Measurements from ENCODE around the gene DAPK2. TPM values are rescaled to one million over a fixed set of nuclear protein-coding genes. Genes with fewer than 3 reads are reported as not detected.

Gene DAPK2
- total and polyA plus RNA-seq, 2 of the 13 experiments (the other 11 are each of a cell fraction or from before 2014, with no cell fraction given): 0.33 to 0.63 TPM

DNA sequence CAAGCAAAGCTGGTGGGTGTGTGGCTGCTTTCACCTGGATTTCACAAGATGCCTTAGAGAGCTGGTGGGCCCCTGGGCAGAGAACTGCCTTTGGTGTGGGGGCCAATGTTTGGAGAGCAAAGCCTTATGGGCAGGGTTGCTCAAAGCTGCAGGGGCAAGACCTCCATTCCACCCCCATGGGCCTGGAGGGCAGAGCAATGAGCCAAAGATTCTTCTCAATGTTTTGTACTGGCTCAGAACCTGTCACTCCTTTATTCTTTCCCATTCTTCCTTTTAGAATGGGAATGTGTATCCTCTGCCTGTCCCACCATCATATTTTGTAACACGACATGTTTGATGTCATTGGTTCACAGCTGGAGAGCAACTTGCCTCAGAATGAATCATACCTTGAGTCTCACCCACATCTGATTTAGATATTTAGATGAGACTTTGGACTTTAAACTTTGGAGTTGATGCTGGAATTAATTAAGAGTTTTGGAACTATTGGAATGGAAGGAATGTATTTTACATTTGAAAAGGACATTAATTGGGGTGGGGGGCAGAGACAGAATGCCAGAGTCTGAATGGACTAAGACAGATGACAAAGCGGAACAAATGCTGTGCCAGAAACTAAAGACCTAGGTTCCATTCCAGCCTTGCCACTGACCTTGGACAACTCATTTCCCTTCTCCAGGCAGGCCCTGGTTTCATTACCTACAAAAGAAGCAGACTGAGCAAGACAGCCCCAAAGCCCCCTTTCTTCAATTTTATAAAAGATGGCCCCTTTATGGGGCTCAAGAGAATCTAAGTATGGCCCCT lies 72.9 kb downstream of the DAPK2 start (continued):
- TF ChIP-seq, protein P1, sequence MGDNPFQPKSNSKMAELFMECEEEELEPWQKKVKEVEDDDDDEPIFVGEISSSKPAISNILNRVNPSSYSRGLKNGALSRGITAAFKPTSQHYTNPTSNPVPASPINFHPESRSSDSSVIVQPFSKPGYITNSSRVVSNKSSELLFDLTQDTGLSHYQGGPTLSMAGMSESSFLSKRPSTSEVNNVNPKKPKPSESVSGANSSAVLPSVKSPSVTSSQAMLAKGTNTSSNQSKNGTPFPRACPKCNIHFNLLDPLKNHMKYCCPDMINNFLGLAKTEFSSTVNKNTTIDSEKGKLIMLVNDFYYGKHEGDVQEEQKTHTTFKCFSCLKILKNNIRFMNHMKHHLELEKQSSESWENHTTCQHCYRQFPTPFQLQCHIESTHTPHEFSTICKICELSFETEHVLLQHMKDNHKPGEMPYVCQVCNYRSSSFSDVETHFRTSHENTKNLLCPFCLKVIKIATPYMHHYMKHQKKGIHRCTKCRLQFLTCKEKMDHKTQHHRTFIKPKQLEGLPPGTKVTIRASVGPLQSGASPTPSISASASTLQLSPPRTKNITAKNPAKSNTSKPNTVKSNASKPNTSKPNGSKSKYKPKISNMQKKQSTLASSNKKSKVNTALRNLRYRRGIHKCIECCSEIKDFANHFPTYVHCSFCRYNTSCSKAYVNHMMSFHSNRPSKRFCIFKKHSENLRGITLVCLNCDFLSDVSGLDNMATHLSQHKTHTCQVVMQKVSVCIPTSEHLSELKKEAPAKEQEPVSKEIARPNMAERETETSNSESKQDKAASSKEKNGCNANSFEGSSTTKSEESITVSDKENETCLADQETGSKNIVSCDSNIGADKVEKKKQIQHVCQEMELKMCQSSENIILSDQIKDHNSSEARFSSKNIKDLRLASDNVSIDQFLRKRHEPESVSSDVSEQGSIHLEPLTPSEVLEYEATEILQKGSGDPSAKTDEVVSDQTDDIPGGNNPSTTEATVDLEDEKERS (CRISPR knock-in tag; IDR thresholded peaks at IDR 0.05): no peak
- TF ChIP-seq, protein P2, sequence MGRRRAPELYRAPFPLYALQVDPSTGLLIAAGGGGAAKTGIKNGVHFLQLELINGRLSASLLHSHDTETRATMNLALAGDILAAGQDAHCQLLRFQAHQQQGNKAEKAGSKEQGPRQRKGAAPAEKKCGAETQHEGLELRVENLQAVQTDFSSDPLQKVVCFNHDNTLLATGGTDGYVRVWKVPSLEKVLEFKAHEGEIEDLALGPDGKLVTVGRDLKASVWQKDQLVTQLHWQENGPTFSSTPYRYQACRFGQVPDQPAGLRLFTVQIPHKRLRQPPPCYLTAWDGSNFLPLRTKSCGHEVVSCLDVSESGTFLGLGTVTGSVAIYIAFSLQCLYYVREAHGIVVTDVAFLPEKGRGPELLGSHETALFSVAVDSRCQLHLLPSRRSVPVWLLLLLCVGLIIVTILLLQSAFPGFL (CRISPR knock-in tag; IDR thresholded peaks at IDR 0.05): no peak
- TF ChIP-seq ZNF644 (CRISPR knock-in tag; IDR thresholded peaks at IDR 0.05; ENCODE audit: low read depth): no peak
- no peak for TF ChIP-seq ZNF704 (CRISPR knock-in tag; IDR thresholded peaks at IDR 0.05; ENCODE audit: borderline replicate concordance)
- no peak for TF ChIP-seq ZNF280B (CRISPR knock-in tag; IDR thresholded peaks at IDR 0.05; ENCODE audit: borderline replicate concordance)
- no peak for TF ChIP-seq CEBPB (IDR thresholded peaks at IDR 0.05; ENCODE audit: borderline replicate concordance, low read depth, low read length)

Measured in HepG2 (cell line).